A172 (cell line): ENCODE data around the gene SH3RF2. TPM values are rescaled to one million over a fixed set of nuclear protein-coding genes. Genes with fewer than 3 reads are reported as not detected.
A peak's percentile ranks its signal among the peaks of the same experiment; 100 is the strongest.
"Not testable (repeated sequence)": the region's sequence is repeated elsewhere in the genome, so short reads cannot be mapped to it uniquely, and the experiment has no call there.

Experiments used
- DNase-seq: peaks from one replicate; pipeline ENCODE4 v3.0.0-alpha.2; 2015; ENCODE audit warnings: low spot score
- total RNA-seq: library from RNA; depleted of rRNA; stranded (reverse); fragments of >200 nt; shearing (Covaris generic); gene quantifications from 2 replicates; pipeline ENCODE4 v1.2.3, GENCODE V29; 2014

Gene SH3RF2
- total RNA-seq, 1 experiment from 2014 or later: 5.9 TPM

- DNase-seq: no peak
Observed at GRCh38 chr5:145948047-145948446, 11.7 kb downstream of the SH3RF2 start.

- DNase-seq: no peak
Observed at GRCh38 chr5:145948921-145949320, 12.5 kb downstream of the SH3RF2 start.

GRCh38 chr5:145949474-145949873, 13.1 kb downstream of the SH3RF2 start:
- no peak for DNase-seq

- DNase-seq: no peak
Observed at GRCh38 chr5:145951071-145951470, 14.7 kb downstream of the SH3RF2 start.

- DNase-seq: no peak
Observed at GRCh38 chr5:145953202-145953601, 16.8 kb downstream of the SH3RF2 start.

- not testable (repeated sequence) for DNase-seq
Observed at GRCh38 chr5:145954140-145954539, 17.8 kb downstream of the SH3RF2 start.

GRCh38 chr5:145957388-145957787, 21.0 kb downstream of the SH3RF2 start:
- no peak for DNase-seq

GRCh38 chr5:145958436-145958835, 22.1 kb downstream of the SH3RF2 start:
- DNase-seq: no peak

GRCh38 chr5:145960166-145960565, 23.8 kb downstream of the SH3RF2 start:
- DNase-seq: no peak

- DNase-seq: no peak
Observed at GRCh38 chr5:145960848-145961600, 24.6 kb downstream of the SH3RF2 start.

GRCh38 chr5:145962001-145962400, 25.6 kb downstream of the SH3RF2 start:
- no peak for DNase-seq

- DNase-seq: not testable (repeated sequence)
Observed at GRCh38 chr5:145964008-145964407, 27.6 kb downstream of the SH3RF2 start.

- no peak for DNase-seq
Observed at GRCh38 chr5:145965804-145966203, 29.4 kb downstream of the SH3RF2 start.

GRCh38 chr5:145967296-145967695, 30.9 kb downstream of the SH3RF2 start:
- DNase-seq: no peak

GRCh38 chr5:145968970-145969713, 32.8 kb downstream of the SH3RF2 start:
- DNase-seq: no peak

GRCh38 chr5:145969714-145970092, 33.3 kb downstream of the SH3RF2 start:
- DNase-seq: no peak

- DNase-seq: no peak
Observed at GRCh38 chr5:145971108-145971507, 34.7 kb downstream of the SH3RF2 start.

GRCh38 chr5:145971701-145972100, 35.3 kb downstream of the SH3RF2 start:
- DNase-seq: no peak

GRCh38 chr5:145975001-145975360, 38.6 kb downstream of the SH3RF2 start:
- DNase-seq: no peak

GRCh38 chr5:145975361-145976066, 39.1 kb downstream of the SH3RF2 start:
- DNase-seq: peak; percentile 95

- DNase-seq: peak; percentile 58
Observed at GRCh38 chr5:145976431-145977155, 40.2 kb downstream of the SH3RF2 start.

- no peak for DNase-seq
Observed at GRCh38 chr5:145978171-145978570, 41.8 kb downstream of the SH3RF2 start.
